Memory B cell (primary cell): ENCODE results near the gene IFIT1B.

Source experiments
- ATAC-seq: fragments of 150-1000 bp; cut with Tn5 transposase; 2 replicates; pipeline ENCODE4 v1.10.0; 2021; ENCODE audit warnings: low read depth, mild to moderate bottlenecking, moderate library complexity
- DNase-seq, 2 donors: peaks; one replicate each; pipeline ENCODE4 v3.0.0; 2022; ENCODE audit warnings: low spot score in 2 of 2
- H3K27ac Mint-ChIP-seq: one replicate; pipeline ENCODE4 v1.8.0; 2022; ENCODE audit warnings: mild to moderate bottlenecking, moderate library complexity, mixed read lengths
- H3K27me3 Mint-ChIP-seq: one replicate; pipeline ENCODE4 v1.8.0; 2022; ENCODE audit warnings: mixed read lengths
- H3K36me3 Mint-ChIP-seq: one replicate; pipeline ENCODE4 v1.8.0; 2022; ENCODE audit warnings: mild to moderate bottlenecking, mixed read lengths
- H3K4me1 Mint-ChIP-seq: one replicate; pipeline ENCODE4 v1.8.0; 2022; ENCODE audit warnings: mixed read lengths
- H3K4me3 Mint-ChIP-seq: one replicate; pipeline ENCODE4 v1.8.0; 2022; ENCODE audit warnings: mild to moderate bottlenecking, moderate library complexity, mixed read lengths
- H3K9me3 Mint-ChIP-seq: one replicate; pipeline ENCODE4 v1.8.0; 2022; ENCODE audit warnings: mixed read lengths

Gene IFIT1B

DNA sequence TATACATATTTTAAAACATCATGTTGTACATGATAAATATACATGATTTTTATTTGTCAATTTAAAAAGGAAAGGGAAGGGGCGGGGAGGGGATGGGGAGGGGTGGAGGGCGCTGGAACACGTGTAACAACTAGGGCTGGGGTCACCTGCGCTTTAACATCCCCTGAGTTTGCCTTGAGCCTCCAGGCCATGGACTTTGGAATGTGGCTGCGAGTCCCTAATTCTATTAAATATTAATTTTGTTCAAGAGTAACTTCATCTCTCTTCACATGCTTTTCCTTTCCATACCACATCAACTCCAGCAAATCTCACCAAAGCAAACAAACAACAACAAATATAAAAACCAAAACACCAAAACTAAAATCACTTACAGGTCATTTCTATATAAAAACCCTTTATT lies 47.1 kb downstream of the IFIT1B start:
- Mint-ChIP-seq H3K36me3 (peaks cover 8% of the 10 kb centered on the region), H3K27ac (no peak overlapping the region), H3K9me3 (no peaks in the 10 kb centered on the region), H3K27me3 (no peaks in the 10 kb centered on the region), H3K4me3 (no peak overlapping the region), H3K4me1 (peaks cover 9% of the 10 kb centered on the region)
- ATAC-seq (no peak), DNase-seq (no peak)

GRCh38 chr10:89426230-89426868 lies 48.5 kb downstream of the IFIT1B start:
- no peak overlapping the region for H3K4me3 Mint-ChIP-seq
- H3K4me1 Mint-ChIP-seq, result peaks cover 9% of the 10 kb centered on the region
- no peak overlapping the region for H3K27ac Mint-ChIP-seq
- peak; percentile 73 for ATAC-seq
- H3K27me3 Mint-ChIP-seq, result no peaks in the 10 kb centered on the region
- no peaks in the 10 kb centered on the region for H3K9me3 Mint-ChIP-seq
- peak in 1 of 2 donors; percentile 31 for DNase-seq
- peaks cover under 1% of the 10 kb centered on the region for H3K36me3 Mint-ChIP-seq

DNA sequence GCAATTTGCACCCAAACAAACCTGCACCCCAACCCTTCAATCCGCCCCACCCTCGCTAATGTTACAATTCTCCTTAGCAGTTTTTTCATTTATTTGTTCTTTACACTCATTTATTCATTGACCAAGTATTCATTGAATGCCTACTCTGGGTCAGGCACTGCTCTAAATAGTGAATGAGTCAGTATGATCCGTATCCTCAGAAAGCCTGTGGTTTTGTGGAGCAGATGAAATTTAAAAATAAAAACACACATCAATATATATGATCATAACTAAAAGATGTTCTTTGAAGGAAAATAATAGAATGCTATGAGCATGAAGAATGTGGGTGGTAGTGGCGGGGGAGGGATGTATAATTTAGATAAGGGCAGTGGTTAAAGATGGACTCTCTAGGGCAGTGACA lies 49.8 kb downstream of the IFIT1B start:
- H3K36me3 Mint-ChIP-seq, result no peaks in the 10 kb centered on the region
- DNase-seq (no peak), ATAC-seq (no peak)
- H3K27ac Mint-ChIP-seq, result no peak overlapping the region
- peaks cover 5% of the 10 kb centered on the region for H3K4me1 Mint-ChIP-seq
- H3K9me3 Mint-ChIP-seq, result no peaks in the 10 kb centered on the region
- no peak overlapping the region for H3K4me3 Mint-ChIP-seq
- H3K27me3 Mint-ChIP-seq, result no peaks in the 10 kb centered on the region

GRCh38 chr10:89428877-89429276 lies 51.0 kb downstream of the IFIT1B start:
- DNase-seq (no peak), ATAC-seq (no peak)
- peaks cover 2% of the 10 kb centered on the region for H3K4me1 Mint-ChIP-seq
- no peaks in the 10 kb centered on the region for H3K27me3 Mint-ChIP-seq
- no peaks in the 10 kb centered on the region for H3K36me3 Mint-ChIP-seq
- H3K9me3 Mint-ChIP-seq, result no peaks in the 10 kb centered on the region
- H3K4me3 Mint-ChIP-seq, result no peak overlapping the region
- H3K27ac Mint-ChIP-seq, result no peak overlapping the region

- Mint-ChIP-seq H3K4me3 (no peak overlapping the region), H3K27me3 (peaks cover 9% of the 10 kb centered on the region), H3K36me3 (no peaks in the 10 kb centered on the region), H3K27ac (no peak overlapping the region), H3K4me1 (no peaks in the 10 kb centered on the region), H3K9me3 (no peaks in the 10 kb centered on the region)
- no peak for ATAC-seq
- DNase-seq, result no peak
Observed at GRCh38 chr10:89431977-89432376, 54.1 kb downstream of the IFIT1B start.
